HG03175 (cell line): ENCODE results near the gene MICAL3.

Source experiments
- ATAC-seq: cut with Tn5 transposase; IDR thresholded peaks from one replicate; pipeline ENCODE4 v1.9.1; 2021; ENCODE audit warnings: mild to moderate bottlenecking, moderate library complexity; ENCODE audit not compliant: unreplicated experiment

Gene MICAL3

DNA sequence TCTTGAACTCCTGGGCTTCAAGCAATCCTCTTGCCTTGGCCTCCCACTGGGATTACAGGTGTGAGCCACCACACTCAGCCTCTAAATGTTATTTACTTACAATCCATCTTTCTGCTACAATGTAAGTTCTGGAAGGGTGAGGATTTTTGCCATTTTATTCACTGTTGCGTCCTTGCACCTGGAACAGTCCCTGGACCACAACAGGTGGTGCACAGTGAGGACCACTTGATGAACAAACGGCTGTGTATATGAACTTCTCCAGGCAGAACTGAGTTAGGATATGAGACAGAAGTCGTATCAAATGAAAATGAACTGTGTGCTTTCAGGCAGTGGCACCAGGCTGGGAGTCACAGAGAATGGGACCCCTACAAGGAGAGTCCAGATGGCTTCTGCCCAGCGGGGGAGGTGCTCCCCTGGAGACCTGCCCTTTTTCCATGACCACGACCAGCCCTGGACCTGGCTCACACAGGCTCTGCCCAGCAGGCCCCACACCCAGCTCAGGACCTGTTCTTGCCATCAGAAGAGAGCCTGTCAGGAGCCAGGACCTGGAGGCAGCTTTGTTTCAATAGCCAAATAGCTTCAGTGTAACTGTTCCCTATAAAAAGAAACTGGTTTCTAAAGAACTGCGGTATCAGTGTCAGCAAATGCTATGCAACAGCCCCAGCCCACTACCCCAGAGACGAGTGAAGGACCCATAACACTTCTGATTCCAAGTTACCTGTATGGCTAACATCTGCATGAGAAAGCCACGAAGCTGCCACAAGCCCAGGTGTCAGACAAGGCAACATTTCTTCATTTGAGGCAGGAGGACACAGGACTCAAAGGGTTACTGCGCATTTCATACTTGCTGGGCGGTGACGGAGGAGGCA is 104.9 kb downstream of the MICAL3 start:
- ATAC-seq, result no peak

DNA sequence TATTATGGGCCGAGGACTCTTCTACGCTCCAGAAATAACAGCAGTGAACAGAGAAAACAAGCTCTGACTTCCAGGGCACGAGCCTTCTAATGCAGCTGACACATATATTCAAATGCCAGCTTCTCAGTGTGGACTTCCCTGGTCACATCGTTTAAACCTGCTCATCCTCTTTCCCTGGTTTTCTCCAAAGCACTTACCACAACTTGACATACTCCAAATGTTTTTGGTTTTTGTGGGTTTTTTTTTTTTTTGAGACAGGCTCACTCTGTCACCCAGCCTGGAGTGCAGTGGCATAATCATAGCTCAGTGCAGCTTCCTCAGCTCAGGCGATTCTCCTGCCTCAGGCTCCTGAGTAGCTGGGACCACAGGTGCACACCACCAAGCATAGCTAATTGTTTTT is 105.5 kb downstream of the MICAL3 start:
- ATAC-seq, result no peak

DNA sequence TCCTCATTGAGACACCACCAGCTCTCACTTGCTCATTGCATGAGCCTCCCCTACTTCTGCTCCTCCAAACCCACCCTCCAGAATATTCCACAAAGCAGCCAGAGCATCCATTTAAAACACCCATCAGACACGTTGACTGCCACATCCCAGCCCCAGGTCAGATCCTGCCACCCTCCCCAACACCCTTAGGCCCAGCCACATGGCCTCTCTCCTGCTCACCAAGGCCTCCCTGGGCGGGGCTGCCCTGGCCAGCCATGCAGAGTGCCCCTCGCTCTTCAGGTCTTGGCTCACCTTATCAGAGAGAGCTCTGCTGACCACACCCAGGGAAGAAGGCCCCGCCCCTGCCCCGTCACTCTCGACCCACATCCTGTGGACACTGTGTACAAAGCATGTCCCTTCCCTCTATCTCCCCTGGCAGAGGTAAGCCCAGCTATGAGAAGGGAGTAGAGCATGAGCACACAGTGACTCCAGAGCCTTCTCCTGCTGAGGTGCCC is 106.8 kb downstream of the MICAL3 start:
- no peak for ATAC-seq

DNA sequence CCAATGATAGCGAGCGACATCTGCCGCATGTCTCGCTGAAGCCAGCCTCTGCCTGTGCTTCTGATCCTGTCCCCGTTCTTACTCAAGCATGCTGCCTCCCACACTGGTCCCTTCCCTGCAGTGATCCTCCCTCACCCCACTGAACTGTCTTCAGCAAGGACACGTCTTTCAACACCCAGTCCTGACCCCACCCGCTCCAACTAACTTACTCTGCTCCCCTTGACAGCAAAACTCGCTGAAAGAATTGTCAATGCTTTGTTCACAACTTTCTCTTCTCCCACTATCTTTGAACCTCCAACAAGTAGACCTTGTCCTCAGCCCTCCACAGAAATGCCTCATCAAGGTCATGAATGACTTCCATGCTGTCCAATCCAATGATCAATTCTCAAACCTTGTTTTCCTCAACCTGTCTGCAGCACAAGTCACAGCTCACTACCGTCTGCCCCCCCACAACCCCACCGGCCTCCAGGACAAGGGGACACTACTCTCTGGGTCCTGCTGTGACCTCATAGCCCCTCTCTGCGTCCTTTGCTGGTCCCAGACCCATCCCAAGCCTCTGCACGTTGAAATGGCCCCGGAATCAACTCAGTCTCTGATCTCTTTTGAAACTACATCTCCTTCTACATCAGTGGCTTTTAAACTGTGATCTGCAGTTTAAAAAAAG is 108.0 kb downstream of the MICAL3 start:
- ATAC-seq, result no peak

DNA sequence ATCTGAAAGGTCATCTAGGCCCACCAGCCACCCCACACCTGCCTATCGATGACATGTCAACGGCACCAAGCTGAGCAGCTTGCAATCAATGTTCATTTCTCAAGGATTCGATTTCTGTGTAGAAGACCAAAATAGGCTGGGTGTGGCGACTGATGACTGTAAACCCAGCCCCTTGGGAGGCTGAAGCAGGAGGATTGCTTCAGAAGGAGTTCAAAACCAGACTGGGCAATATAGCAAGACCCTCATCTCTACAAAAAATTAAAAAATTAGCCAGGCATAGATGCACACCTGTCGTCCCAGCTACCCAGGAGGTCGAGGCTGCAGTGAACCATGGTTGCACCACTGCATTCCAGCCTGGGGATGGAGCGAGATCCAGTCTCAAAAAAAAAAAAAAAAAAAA is 108.7 kb downstream of the MICAL3 start:
- ATAC-seq, result no peak

DNA sequence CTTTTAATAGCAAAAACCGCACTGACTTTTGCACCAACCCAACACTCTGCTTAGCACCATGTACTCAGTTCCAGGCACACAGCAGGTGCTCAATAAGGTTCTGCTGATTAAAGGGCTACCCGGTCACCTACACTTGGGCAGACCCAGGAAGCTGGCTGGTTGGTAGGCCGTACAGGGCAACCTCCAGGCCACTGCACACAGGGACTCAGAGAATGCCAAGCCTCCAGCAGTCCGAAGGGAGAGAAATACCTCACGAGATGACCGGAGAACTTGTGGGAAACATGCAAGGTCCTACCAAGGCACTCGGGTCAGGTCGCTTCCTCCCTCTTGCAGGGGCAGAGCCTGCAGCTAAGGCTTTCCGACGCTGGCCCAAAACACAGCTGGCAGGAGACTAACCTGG is 109.2 kb downstream of the MICAL3 start:
- ATAC-seq, result no peak

DNA sequence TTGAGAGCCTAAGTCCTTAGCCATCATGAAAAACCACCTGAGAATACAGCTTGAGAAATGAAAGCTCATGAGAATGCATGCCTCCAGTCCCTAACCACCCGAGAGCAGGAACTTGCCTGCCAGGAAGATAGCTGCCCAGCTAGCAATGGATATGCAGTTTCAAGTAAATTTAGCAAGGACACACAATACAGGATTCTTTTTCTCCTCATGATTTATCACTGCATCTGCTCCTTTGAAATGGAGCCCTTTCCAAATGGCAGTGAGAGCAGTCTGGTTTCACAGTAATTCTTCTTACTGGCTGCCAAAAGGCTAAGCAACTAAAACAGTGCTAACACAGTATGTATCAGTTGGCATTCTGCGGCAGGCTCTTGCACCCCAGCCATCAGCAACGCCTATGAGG is 109.9 kb downstream of the MICAL3 start:
- ATAC-seq, result no peak

DNA sequence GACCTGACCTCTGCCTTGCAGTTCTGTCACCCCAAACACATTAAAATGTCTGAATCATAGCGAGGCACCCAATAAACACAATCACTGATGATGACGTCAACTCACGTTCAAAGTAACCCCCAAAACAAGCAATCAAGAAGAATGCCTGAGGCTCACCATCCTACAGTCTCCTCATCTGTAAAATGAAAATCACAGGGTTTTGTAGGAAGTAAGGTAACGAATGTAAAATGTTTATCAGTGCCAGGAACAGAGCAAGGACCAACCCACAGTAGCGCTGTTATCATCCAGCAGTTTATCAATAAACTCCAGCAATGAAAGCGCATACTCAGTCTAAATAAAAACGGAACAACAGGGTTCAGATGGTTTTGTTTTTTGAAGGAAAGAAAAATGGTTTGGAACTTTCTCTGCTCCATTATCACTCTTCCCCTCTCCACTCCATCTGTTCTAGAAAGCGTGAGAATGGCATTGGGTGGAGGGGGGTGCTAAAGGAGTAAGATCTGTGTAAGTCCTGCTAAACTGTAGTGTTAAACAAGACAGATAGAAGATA is 110.5 kb downstream of the MICAL3 start:
- no peak for ATAC-seq

DNA sequence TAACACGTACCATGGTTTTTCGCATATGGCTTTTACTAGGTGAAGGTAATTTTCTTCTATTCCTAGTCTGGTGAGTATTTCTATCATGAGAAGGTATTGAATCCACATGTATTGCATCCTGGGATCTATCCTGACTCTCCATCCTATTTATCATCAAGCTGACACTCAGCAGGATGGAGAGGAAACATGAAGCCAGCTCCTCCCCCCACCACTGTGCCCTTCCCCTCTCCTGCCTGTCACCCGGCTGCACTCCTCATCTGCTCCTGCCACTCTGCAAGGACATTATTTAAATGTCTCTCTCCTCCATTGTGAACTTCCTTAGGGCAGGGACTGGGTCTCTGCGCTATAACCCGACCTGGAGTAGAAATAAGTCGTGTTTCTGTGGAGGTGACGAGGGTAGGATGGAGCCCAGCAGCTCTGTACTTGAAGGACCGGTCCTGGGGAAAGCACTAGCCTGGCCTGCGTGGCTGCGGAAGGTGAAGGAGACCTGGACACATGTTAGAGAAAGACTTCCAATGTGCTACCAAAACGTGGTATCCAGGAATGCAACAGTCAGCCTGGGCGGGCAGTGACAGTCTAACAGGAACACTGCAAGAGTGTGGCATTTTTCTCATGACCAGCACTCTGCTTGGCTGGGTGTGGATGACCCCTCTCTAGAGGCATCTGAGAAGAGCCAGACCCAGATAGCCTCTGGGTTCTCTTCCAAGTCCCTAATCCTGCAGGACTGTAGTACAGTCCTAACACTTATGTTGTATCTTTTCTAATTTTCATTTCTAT is 111.2 kb downstream of the MICAL3 start:
- no peak for ATAC-seq

DNA sequence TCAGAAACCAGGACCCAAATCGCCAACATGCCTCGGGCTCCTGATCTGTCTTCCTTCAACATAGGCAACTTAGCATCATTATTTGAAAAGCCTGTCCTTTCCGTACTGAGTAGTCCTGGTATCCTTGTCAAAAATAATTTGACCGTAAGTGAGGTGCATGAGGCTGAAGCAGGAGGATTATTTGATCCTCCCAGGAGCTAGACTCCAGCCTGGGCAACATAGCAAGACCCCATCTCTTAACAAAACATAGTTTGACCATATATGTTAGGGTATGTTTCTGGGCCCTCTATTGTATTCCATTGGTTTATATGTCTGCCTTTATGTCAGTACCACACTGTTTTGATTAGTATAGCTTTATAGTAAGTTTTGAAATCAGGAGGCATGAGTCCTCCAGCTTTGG is 112.5 kb downstream of the MICAL3 start:
- ATAC-seq, result no peak

DNA sequence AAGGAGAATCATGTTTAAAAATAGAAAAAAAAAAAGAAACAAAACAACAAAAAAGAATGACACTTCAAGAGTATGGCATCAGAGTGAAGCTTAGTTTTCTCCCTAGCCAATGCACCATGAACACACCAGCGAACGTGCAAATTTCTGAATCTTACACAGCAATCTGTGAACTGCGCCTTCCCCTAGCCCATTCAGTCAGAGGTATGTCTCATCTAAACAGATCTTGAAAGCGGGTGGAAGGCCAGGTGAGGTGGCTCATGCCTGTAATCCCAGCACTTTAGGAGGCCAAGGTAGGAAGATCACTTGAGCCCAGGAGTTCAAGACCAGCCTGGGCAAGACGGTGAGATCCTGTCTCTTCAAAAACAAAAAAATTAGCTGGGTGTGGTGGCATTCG is 113.1 kb downstream of the MICAL3 start:
- no peak for ATAC-seq

DNA sequence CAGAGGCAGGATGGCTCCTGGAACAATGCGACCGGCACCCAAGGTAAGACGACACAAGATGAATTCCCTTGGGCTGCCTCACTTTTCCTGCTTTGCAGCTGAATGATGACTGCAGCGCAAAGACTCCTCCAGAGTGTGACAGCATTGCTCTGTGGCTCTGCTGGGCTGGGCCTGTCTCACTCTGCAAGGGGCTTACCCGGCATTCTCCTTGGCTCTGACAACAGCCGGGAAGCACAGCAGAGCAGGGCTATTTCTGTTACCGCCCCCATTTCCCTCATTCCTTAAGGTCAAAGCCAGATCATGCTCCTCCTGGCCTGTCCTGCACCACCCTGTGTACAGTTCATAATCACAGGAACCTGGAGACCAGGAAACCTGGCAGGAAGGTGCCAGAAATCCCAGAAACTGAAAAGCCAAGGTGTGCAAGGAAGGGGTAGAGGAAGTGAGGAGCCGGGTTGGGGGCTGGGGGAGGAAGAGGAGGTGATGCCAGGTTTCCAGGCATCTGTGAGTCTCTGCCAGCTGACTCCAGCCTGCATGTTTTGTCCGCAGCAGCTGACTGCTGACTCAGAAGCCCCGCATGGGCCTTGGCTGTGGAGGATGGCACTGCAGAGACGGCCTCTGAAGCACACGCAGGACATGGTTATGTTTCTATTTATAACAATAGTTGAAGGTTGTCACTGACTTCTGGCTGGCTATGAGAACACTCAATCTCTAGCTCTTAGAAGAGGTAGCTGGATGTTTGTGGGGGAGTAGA is 113.6 kb downstream of the MICAL3 start:
- ATAC-seq, result no peak

DNA sequence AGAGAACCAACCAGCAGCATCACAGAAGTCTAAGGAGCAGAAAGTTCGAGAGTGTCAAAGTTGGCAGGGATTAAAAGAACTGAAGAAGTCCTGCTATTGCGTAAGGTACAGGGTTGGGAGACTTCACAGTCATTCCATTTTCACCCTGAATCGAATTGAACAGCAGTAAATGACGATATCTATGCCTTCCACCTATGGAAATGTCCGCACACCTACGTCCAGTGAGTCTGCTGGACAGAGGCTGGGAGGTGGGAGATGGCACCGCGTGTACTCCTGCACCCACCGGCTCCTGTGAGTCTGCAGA is 116.7 kb downstream of the MICAL3 start:
- no peak for ATAC-seq

DNA sequence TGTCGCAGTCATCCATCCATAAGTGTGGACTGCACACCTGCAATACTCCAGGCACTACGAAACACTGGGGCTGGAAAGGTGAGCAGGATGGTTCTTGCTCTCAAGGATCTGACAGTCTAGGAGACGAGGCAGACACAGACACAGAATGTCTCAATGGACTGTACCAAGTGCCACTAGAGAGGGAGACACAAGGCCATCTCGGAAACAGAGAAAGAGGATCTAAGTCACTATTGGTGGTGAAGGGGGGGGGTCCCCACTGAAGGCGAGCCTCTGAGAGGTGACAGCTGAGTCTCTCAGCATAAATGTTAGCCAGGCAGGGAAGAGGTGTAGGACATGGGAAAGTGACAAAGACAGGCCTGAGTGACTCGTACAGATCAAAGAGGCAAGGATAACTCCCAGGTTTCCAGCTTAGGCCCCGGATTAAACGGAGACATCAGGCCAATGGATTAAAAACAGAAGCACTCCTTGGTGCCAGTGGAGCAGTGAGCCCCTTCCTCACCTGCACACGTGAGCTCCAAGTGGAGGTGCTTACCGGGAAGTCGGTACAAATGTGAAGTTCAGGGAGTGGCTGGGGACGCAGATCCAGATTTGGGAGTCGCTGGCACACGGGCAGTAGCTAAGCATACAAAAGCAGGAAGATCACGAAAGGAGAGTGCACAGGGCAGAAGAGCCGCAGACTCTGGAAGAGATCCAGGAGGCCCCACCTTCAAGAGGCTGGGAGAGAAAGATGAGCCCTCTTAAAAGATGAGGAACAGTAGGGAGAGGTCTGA is 117.2 kb downstream of the MICAL3 start:
- ATAC-seq, result no peak

DNA sequence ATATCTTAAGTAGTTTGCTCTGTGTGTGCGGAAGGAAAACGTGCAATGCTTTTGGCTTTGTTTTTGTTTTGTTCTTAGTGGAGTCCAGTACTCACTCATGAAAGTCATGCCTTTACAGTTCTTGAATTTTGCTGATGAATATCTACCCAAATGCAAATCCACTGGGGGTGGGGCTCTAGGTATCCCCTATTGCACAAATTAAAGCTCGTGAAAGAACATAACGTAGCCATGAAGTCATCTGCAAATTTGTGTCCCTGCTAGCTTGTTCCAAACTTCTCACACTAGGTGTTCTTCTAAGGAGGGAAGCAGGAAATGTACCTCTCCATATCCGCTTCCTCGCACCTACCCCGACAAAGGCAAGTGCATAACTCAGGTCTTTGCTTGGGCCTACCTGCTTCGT is 118.9 kb downstream of the MICAL3 start:
- ATAC-seq, result no peak

DNA sequence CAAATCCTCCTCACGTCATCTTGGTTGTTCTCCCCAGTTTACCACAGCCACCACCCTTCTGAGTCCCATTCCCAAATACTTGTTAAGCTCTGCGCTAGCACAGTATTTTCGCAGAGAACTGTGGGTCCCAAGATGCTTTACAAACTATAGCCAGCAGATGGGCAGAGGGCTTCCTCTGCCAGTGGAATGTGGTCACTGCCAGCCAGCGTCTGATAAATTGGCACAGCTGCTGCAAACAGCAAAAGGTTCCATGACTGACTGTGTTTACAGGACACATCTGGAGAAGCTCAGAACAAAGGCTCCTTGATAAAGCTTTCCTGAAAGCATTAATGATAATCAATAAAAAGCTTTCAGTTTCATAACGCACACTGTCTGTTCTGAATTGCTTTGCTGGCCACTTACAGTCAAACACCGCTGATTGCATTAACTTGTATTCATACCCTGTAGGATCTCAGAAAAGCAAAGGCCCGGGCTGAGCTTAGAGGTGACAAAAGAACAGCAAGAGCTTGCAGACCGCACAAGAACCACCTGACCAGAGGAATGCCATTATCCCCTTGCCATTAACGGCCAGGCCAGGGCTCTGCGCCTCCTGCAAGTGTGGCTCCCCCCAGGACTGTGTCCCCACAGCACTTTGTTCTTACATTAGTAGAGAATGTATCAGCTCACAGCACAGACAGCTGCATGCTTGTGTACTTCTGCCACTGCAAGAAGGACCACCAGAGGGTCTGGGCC is 120.6 kb downstream of the MICAL3 start:
- ATAC-seq, result no peak

DNA sequence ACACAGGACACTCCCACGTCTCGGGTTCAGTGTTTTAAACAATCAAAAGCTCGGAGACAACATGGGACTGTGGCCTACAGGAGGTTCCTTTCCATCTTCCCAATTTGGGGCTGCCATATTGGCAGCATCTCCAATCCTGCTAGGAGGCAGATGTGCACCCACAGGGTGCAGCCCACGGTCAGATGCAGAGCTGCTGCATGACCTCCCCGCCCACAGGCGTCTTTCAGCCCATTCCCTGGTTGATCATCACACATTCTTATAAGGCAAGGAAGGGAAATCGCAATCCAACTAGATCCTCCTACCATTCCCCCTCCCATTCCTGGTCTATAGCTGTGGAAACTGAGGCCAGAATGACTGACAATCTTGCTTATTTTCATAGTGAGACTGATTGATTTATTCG is 121.4 kb downstream of the MICAL3 start:
- no peak for ATAC-seq

DNA sequence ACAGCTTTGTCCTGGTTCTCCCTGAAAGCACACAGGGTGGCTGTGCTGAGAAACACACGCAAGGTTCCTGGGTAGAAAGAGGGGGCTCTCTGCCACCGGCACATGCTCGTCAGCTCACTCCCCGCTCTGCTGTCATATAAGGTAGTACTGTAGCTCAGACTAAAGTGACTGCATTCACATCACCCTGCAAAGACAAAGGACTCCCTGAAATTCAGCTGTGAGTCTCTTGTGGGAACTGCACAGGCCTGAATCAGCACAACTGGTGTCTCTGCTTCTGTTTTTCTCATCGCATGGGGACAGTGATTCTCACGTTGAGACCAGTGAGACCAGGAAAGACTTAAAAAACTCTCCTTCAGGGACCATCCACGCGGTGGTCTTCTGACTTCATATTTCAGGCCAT is 126.0 kb downstream of the MICAL3 start:
- no peak for ATAC-seq

DNA sequence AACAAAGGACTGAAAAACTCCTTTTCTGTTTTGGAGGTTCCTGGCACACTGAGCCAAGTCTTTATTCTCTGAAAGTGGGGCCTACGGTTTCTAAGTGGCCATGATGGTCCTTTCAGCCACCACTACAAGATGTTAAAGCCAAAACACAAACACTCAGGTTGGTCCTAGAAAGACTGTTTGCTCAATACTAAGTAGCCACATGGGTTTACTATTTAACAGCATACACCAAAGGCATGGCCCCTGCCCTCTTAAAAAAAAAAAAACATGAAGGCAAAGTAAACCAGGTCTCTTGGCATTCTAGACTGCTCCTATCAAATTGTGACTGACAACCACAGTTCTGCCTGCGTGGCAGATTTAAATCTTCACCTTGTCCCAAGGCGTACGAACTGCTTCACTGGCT is 126.5 kb downstream of the MICAL3 start:
- no peak for ATAC-seq
